ENCODE data around the gene LRIG1.

LRIG1 gene

GRCh38 chr3:66355394-66355793 is 145.4 kb downstream of the LRIG1 start:
- Mint-ChIP-seq H3K36me3 (ENCODE audit: insufficient read depth) (peaks cover 2% of the 10 kb centered on the region), H3K4me3 (peak overlapping the region; percentile 19), H3K27ac (ENCODE audit: low read depth) (peak overlapping the region; percentile 90), H3K9me3 (no peaks in the 10 kb centered on the region), H3K27me3 (no peaks in the 10 kb centered on the region), H3K4me1 (peaks cover 34% of the 10 kb centered on the region)
- DNase-seq (ENCODE audit: low spot score in 2 of 2) (no peak), ATAC-seq (replicated peaks; ENCODE audit: extremely low read depth, poor library complexity, severe bottlenecking) (peak; percentile 42)

DNA sequence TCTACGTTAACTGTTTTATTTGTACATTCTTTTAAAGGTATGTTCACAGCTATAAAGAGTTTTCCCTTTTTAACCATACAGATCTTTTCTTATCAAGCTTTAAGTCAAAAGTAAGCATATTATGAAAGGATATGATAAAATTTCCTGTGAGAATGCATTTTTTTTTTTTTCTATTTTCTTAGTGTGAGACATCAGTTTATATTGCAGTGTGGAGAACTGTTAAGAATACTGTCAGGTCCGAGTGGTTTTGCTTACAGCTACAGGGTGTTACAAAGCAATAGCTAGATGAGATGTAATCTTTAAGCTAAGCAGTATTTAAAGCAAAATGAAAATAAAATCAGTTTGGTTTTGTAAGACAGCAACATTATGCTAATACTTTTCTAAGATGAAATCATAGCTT is 146.8 kb downstream of the LRIG1 start:
- Mint-ChIP-seq H3K36me3 (ENCODE audit: insufficient read depth) (peaks cover 4% of the 10 kb centered on the region), H3K4me1 (peaks cover 37% of the 10 kb centered on the region), H3K9me3 (no peaks in the 10 kb centered on the region), H3K27ac (ENCODE audit: low read depth) (peak overlapping the region; percentile 90), H3K4me3 (peak overlapping the region; percentile 25), H3K27me3 (no peaks in the 10 kb centered on the region)
- DNase-seq (ENCODE audit: low spot score in 2 of 2) (no peak), ATAC-seq (replicated peaks; ENCODE audit: extremely low read depth, poor library complexity, severe bottlenecking) (peak; percentile 93)

DNA sequence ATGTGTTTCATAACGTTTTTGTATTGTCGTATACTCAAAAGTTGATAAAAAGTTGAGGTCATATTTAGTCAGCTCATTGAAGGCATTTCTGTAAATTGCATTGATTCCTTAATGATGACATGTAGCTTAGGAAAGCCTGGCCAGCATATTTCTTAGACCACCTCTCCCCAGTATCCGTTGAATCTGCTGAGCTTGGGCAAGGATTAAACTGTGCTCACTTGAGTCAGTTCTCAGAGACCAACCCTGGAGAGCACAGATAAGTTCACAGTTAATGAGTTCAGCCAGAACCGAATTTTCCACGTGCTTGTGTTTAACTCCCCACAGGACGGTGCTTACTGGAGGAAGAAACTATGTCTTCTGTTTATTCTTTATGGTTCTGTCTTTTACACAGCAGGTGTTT is 147.3 kb downstream of the LRIG1 start:
- peaks cover 4% of the 10 kb centered on the region for H3K36me3 Mint-ChIP-seq (ENCODE audit: insufficient read depth)

DNA sequence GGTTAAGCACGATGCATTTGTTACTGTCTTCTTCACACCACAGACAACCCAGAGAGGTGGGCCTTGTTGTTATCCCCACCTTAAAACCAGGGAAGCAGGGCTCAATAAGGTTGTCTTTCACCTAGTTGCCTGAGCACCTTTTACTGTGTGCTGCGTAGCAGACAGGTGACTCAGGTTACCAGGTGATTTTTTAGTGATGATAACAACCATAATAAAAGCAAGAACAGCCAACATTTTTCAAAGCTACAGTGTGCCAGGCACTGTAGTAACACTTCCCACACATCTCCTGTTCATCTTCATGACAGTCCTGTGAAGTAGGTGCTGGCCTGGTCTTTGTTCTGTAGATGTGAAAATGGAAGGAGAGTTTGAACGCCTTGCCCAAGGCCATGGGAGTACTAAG is 147.8 kb downstream of the LRIG1 start:
- H3K4me3 Mint-ChIP-seq: no peak overlapping the region
- H3K9me3 Mint-ChIP-seq: no peaks in the 10 kb centered on the region
- peaks cover 4% of the 10 kb centered on the region for H3K36me3 Mint-ChIP-seq (ENCODE audit: insufficient read depth)
- H3K4me1 Mint-ChIP-seq: peaks cover 37% of the 10 kb centered on the region
- no peaks in the 10 kb centered on the region for H3K27me3 Mint-ChIP-seq
- DNase-seq (ENCODE audit: low spot score in 2 of 2): no peak
- H3K27ac Mint-ChIP-seq (ENCODE audit: low read depth): no peak overlapping the region
- ATAC-seq (replicated peaks; ENCODE audit: extremely low read depth, poor library complexity, severe bottlenecking): no peak

More for the DNA sequence above, 147.3 kb downstream of the LRIG1 start:
- DNase-seq (ENCODE audit: low spot score in 2 of 2) (no peak), ATAC-seq (replicated peaks; ENCODE audit: extremely low read depth, poor library complexity, severe bottlenecking) (no peak)
- Mint-ChIP-seq H3K4me3 (peak overlapping the region; percentile 25), H3K27ac (ENCODE audit: low read depth) (peak overlapping the region; percentile 90), H3K4me1 (peaks cover 37% of the 10 kb centered on the region), H3K9me3 (no peaks in the 10 kb centered on the region), H3K27me3 (no peaks in the 10 kb centered on the region)

DNA sequence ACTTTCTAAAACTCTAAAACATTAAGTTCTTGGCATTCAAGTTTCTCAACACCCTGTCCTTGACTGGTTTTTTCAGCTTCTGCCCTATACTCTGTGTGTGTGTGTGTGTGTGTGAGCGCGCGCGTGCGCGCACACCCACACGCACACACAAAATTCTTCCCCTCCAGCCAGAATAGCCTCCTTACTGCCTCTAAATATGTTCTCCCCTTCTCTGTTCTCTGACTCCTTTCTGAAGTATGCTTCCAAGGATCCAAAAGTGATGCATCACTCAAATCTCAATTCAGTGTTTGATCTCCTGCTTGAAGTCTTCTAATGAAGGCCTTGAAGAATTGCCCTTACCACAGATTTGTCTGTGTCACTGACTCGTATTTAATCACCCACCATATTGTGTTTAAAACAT is 150.2 kb downstream of the LRIG1 start:
- Mint-ChIP-seq H3K4me1 (peaks cover 32% of the 10 kb centered on the region), H3K36me3 (ENCODE audit: insufficient read depth) (peaks cover 11% of the 10 kb centered on the region), H3K9me3 (no peaks in the 10 kb centered on the region), H3K27ac (ENCODE audit: low read depth) (peak overlapping the region; percentile 4), H3K4me3 (no peak overlapping the region), H3K27me3 (no peaks in the 10 kb centered on the region)
- DNase-seq (ENCODE audit: low spot score in 2 of 2) (no peak), ATAC-seq (replicated peaks; ENCODE audit: extremely low read depth, poor library complexity, severe bottlenecking) (no peak)

GRCh38 chr3:66348704-66349103 is 152.1 kb downstream of the LRIG1 start:
- peaks cover 11% of the 10 kb centered on the region for H3K36me3 Mint-ChIP-seq (ENCODE audit: insufficient read depth)
- peaks cover 24% of the 10 kb centered on the region for H3K4me1 Mint-ChIP-seq
- ATAC-seq (replicated peaks; ENCODE audit: extremely low read depth, poor library complexity, severe bottlenecking) (no peak), DNase-seq (ENCODE audit: low spot score in 2 of 2) (no peak)
- no peaks in the 10 kb centered on the region for H3K27me3 Mint-ChIP-seq
- no peak overlapping the region for H3K27ac Mint-ChIP-seq (ENCODE audit: low read depth)
- no peaks in the 10 kb centered on the region for H3K9me3 Mint-ChIP-seq
- H3K4me3 Mint-ChIP-seq: no peak overlapping the region

DNA sequence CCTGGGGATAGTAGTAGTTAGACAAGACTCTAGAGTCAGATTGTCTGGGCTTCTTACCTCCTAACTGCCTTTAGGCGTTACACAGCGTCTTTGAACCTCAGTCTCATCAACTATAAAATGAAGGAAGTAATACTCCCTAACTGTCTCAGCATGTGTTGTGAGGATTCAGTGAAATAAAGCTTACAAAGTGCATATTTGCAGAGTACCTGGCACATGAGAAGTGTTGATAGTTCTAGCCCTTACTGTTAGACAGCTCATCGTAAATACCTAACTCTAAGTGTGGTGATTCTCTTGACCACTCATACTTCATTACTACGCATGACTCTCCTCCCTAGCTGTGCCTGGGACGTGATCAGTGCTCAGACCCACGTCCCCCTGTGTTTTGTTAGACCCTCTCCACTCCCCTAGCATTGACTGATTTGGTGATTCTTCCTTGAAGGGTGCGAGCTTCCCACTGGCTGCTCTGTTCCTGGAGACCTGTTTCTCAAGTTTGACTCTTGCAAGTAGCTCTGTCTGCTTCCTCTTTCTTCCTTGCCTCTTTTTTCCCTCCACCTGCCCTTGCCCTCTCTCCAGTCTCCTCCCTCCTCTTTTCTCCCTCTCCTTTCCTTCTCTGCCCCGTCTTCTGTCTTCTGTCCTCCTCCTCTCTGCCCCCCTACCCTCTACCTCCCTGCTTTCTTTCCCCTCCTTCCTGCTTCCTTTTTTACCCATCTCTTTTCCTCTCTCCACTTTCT is 155.8 kb downstream of the LRIG1 start:
- DNase-seq (ENCODE audit: low spot score in 2 of 2): no peak
- H3K4me3 Mint-ChIP-seq: no peak overlapping the region
- peaks cover 9% of the 10 kb centered on the region for H3K36me3 Mint-ChIP-seq (ENCODE audit: insufficient read depth)
- no peaks in the 10 kb centered on the region for H3K27me3 Mint-ChIP-seq
- no peaks in the 10 kb centered on the region for H3K9me3 Mint-ChIP-seq
- H3K27ac Mint-ChIP-seq (ENCODE audit: low read depth): peak overlapping the region; percentile 20
- no peak for ATAC-seq (replicated peaks; ENCODE audit: extremely low read depth, poor library complexity, severe bottlenecking)
- H3K4me1 Mint-ChIP-seq: peaks cover 9% of the 10 kb centered on the region

GRCh38 chr3:66344391-66344811 is 156.4 kb downstream of the LRIG1 start:
- no peak overlapping the region for H3K4me3 Mint-ChIP-seq
- no peak for ATAC-seq (replicated peaks; ENCODE audit: extremely low read depth, poor library complexity, severe bottlenecking)
- no peak overlapping the region for H3K27ac Mint-ChIP-seq (ENCODE audit: low read depth)
- no peak for DNase-seq (ENCODE audit: low spot score in 2 of 2)
- no peaks in the 10 kb centered on the region for H3K9me3 Mint-ChIP-seq
- H3K4me1 Mint-ChIP-seq: peaks cover 15% of the 10 kb centered on the region
- H3K36me3 Mint-ChIP-seq (ENCODE audit: insufficient read depth): peaks cover 9% of the 10 kb centered on the region
- H3K27me3 Mint-ChIP-seq: no peaks in the 10 kb centered on the region

- peaks cover 7% of the 10 kb centered on the region for H3K36me3 Mint-ChIP-seq (ENCODE audit: insufficient read depth)
- no peak for DNase-seq (ENCODE audit: low spot score in 2 of 2)
- no peak overlapping the region for H3K27ac Mint-ChIP-seq (ENCODE audit: low read depth)
- H3K4me1 Mint-ChIP-seq: peaks cover 30% of the 10 kb centered on the region
- no peak overlapping the region for H3K4me3 Mint-ChIP-seq
- no peaks in the 10 kb centered on the region for H3K9me3 Mint-ChIP-seq
- no peak for ATAC-seq (replicated peaks; ENCODE audit: extremely low read depth, poor library complexity, severe bottlenecking)
- no peaks in the 10 kb centered on the region for H3K27me3 Mint-ChIP-seq
Measured at GRCh38 chr3:66342717-66343356, 158.0 kb downstream of the LRIG1 start.

DNA sequence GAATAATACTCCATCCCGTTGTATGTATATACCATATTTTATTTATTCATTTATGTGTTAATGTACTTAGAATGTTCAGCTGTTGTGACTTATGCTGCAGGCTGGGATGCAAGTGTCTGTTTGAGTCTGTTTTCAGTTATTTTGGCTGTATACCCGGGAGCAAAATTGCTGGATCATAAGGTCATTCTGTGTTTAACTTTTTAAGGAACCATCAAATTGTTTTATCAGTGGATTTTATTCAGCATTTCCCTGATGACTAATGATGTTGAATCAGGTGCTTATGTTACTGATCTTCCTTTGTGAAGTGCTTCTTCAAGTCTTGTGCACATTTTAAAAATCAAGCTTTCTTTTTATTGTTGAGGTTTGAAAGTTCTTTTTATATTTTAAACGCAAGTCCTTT is 161.9 kb downstream of the LRIG1 start:
- H3K4me3 Mint-ChIP-seq: no peak overlapping the region
- peak overlapping the region; percentile 75 for H3K27ac Mint-ChIP-seq (ENCODE audit: low read depth)
- H3K27me3 Mint-ChIP-seq: no peaks in the 10 kb centered on the region
- peaks cover 44% of the 10 kb centered on the region for H3K4me1 Mint-ChIP-seq
- no peaks in the 10 kb centered on the region for H3K9me3 Mint-ChIP-seq
- ATAC-seq (replicated peaks; ENCODE audit: extremely low read depth, poor library complexity, severe bottlenecking) (no peak), DNase-seq (ENCODE audit: low spot score in 2 of 2) (no peak)
- no peaks in the 10 kb centered on the region for H3K36me3 Mint-ChIP-seq (ENCODE audit: insufficient read depth)

DNA sequence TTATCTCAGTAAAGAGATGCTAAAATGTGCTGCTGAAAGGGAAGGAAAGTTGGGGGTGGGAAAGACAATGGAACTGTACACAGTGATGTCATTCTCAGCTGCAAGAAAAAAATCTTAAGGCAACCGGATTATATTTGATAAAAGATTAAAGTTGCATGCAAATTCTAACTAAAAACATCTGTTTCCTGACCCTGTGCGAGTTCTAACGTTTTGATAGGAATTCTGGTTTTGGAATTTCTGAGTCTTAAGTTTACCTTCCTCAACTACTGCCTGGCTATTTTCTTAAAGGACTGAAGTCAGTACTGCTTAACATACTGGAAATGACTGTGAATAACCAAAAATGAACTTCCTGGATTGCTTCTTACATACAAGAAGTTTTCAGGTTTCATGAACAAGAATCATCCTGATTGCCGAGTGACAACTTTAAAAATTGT is 164.5 kb downstream of the LRIG1 start:
- Mint-ChIP-seq H3K4me3 (no peak overlapping the region), H3K36me3 (ENCODE audit: insufficient read depth) (no peaks in the 10 kb centered on the region), H3K27ac (ENCODE audit: low read depth) (peak overlapping the region; percentile 39), H3K27me3 (no peaks in the 10 kb centered on the region), H3K9me3 (no peaks in the 10 kb centered on the region), H3K4me1 (peaks cover 59% of the 10 kb centered on the region)
- DNase-seq (ENCODE audit: low spot score in 2 of 2) (no peak), ATAC-seq (replicated peaks; ENCODE audit: extremely low read depth, poor library complexity, severe bottlenecking) (no peak)

DNA sequence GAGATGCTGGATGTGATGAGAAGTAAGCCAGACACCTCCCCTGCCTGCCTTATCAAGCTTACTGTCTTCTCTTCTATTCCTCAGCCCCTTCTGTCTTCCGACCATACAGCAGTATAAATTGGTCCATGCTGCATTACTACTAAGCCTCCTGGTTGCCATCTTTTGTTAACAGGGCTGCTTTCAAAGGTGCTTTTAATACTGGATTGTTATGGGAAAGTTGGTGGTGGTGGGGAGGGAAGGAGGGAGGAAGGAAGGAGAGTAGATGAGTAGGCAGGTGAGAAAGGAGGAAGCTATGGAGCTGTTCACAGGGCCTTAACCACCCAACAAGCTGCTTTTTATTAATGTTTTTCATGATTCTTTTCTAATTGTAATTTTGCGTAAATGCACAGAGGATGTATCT is 165.2 kb downstream of the LRIG1 start:
- no peak for ATAC-seq (replicated peaks; ENCODE audit: extremely low read depth, poor library complexity, severe bottlenecking)
- Mint-ChIP-seq H3K27ac (ENCODE audit: low read depth) (peak overlapping the region; percentile 35), H3K36me3 (ENCODE audit: insufficient read depth) (no peaks in the 10 kb centered on the region), H3K4me3 (no peak overlapping the region), H3K4me1 (peaks cover 62% of the 10 kb centered on the region), H3K27me3 (no peaks in the 10 kb centered on the region), H3K9me3 (no peaks in the 10 kb centered on the region)
- no peak for DNase-seq (ENCODE audit: low spot score in 2 of 2)
